PFSK-1 (cell line): ENCODE results near the gene N4BP3.

Experiments
- FOXP2 ChIP-seq: optimal IDR thresholded peaks from 2 replicates; pipeline ENCODE3; 2011; ENCODE audit warnings: borderline replicate concordance, control low read depth, inconsistent platforms; ENCODE audit not compliant: insufficient read depth; ENCODE audit errors: extremely low read length, extremely low read depth
- POLR2AphosphoS5 ChIP-seq: IDR thresholded peaks from 2 replicates; pipeline ENCODE4 v1.6.1; 2012; ENCODE audit warnings: low read depth, mild to moderate bottlenecking, control low read depth, low read length, moderate library complexity
- SIN3A ChIP-seq: IDR thresholded peaks from 2 replicates; pipeline ENCODE4 v1.6.1; 2012; ENCODE audit warnings: mild to moderate bottlenecking, low read length, moderate library complexity, borderline replicate concordance; ENCODE audit not compliant: insufficient read depth
- TAF1 ChIP-seq: IDR thresholded peaks from 2 replicates; pipeline ENCODE4 v1.6.1; 2012; ENCODE audit warnings: low read length, control low read depth, borderline replicate concordance; ENCODE audit not compliant: insufficient read depth
- TF ChIP-seq, protein P1 (sequence below), 2 experiments: IDR thresholded peaks; 2 replicates each; pipeline versions ENCODE4 v1.6.1 to v1.8.0; 2011 to 2012; ENCODE audit warnings: low read depth in 2 of 2, low read length in 2 of 2, control low read depth in 1 of 2, inconsistent platforms in 1 of 2, mild to moderate bottlenecking in 1 of 2, moderate library complexity in 1 of 2; ENCODE audit not compliant: insufficient read depth in 1 of 2

Gene N4BP3

DNA sequence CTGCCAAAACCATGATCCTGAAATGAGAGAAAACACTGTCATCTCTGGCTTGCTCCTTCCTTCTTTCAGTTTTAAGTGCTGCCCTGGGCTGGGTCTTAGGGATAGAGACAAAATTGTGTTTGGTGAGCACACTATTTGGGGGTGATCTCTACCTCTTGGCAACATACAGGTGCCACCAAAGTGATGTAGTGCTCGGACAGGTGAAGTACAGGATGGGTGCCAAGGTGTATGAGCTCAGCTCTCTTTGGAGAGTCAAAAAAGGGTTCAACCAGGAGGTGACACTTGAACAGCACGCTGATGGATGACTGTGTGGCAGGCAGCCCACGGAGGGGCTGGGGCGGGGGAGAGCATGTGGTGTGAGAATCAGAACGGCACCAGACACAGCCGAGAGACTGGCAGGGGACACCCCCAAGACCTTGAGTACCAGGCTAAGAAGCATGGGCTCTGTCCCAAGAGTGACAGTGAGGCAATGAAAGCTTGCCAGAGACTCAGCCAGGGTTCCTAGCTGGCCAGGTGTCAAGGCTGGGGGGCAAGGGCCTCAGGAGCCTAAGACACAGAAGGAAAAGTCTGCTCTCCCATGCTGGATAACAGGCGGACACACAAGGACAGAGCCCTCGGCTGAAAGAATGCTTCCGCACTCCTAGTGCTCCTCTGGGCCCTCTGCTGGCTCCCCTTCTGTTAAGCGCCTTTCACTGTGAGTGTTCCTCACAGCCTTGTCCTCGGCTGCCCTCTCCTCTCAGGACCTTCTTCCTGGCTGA is 37.8 kb downstream of the N4BP3 start:
- TF ChIP-seq SIN3A (no peak), TAF1 (no peak), POLR2AphosphoS5 (no peak)
- TF ChIP-seq, protein P1, sequence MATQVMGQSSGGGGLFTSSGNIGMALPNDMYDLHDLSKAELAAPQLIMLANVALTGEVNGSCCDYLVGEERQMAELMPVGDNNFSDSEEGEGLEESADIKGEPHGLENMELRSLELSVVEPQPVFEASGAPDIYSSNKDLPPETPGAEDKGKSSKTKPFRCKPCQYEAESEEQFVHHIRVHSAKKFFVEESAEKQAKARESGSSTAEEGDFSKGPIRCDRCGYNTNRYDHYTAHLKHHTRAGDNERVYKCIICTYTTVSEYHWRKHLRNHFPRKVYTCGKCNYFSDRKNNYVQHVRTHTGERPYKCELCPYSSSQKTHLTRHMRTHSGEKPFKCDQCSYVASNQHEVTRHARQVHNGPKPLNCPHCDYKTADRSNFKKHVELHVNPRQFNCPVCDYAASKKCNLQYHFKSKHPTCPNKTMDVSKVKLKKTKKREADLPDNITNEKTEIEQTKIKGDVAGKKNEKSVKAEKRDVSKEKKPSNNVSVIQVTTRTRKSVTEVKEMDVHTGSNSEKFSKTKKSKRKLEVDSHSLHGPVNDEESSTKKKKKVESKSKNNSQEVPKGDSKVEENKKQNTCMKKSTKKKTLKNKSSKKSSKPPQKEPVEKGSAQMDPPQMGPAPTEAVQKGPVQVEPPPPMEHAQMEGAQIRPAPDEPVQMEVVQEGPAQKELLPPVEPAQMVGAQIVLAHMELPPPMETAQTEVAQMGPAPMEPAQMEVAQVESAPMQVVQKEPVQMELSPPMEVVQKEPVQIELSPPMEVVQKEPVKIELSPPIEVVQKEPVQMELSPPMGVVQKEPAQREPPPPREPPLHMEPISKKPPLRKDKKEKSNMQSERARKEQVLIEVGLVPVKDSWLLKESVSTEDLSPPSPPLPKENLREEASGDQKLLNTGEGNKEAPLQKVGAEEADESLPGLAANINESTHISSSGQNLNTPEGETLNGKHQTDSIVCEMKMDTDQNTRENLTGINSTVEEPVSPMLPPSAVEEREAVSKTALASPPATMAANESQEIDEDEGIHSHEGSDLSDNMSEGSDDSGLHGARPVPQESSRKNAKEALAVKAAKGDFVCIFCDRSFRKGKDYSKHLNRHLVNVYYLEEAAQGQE (IDR thresholded peaks at IDR 0.05; ENCODE audit: insufficient read depth in 1 of 2, low read depth in 2 of 2, low read length in 2 of 2): no peak

DNA sequence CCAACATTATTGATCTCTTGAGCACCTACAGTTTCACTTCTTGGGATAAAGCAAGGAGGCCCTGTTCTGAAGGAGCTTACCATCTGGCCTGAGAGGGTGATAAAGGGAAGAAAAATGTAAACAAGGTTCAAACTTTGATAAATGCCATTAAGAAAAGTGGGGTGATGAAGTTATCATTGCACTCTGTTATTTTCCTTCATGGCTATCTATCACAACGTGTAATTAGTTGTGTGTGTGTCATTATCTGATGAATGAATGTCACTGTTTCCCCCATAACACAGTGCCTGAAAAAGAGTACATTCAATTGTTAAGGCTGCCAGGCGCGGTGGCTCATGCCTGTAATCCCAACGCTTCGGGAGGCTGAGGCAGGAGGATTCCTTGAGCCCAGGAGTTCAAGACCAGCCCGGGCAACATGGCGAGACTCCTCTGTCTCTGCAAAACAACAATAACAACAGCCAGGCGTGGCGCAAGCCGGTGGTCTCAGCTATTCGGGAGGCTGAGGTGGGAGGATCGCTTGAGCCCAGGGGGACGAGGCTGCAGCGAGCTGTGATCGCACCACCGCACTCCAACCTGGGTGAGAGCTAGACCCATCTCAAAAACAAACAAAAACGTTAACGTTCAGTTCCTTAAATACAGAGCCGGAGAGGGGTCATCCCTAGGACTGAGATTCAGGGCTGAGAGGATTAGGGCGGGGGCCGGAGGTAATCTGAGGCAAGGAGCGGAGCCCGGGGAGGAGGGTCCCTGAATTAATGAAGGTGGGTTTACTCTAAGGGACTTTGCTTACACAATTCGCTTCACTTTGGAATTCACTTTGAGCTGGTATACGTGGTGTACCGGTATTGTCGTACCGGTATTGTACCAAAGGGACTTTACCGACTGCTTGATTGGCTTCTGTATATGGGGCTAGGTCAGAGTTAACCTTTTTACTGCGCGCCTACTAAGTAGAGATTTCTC is 39.4 kb downstream of the N4BP3 start:
- TF ChIP-seq SIN3A (no peak), TAF1 (no peak), FOXP2 (no peak), POLR2AphosphoS5 (no peak)
- TF ChIP-seq, protein P1 (IDR thresholded peaks at IDR 0.05; ENCODE audit: insufficient read depth in 1 of 2, low read depth in 2 of 2, low read length in 2 of 2): no peak

DNA sequence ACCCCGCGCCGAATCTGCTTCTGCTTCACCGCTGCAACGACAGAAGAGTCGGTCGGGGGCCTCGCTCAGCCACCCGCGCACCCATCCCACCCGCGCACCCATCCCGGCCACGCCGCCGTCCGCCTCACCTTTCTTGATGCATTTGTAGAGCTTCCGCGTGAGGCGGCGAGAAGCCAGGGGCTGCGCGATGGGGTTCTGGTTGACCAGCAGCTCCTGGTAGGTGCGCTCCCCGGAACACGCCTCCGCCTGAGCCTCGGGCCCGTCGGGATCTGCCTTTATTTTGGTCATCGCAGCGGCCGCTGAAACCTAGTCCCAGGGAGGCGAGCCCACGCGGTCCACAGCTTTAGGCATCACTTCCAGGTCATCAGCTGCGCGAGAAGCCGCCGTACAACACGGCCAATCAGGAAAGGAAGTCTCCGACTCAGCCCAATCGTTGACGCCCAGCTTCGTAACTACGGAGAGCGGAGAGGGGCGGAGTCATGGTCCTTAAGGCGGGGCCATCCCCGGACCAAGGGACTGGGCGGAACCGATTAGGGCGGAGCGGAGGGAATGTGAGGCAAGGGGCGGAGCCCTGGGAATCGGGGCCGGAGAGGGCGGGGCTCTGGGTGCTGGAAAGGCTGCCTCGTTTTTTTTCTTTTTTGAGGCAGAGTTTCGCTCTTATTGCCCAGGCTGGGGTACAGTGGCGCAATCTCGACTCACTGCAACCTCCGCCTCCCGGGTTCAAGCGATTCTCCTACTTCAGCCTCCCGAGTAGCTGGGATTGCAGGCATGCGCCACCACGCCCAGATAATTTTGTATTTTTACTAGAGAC is 40.4 kb downstream of the N4BP3 start, which contains the start of gene NHP2:
Gene NHP2 (minus strand): TSS at position 356 of the 811 bp plus-strand sequence. CDS start 68 bp downstream, at position 288.
- TF ChIP-seq TAF1 (peak; percentile 55; the same call in 1 of the 2 replicates), POLR2AphosphoS5 (peak; percentile 71), SIN3A (no peak; the same call in 1 of the 2 replicates), FOXP2 (peak; percentile 81)
- TF ChIP-seq, protein P1 (IDR thresholded peaks at IDR 0.05; ENCODE audit: insufficient read depth in 1 of 2, low read depth in 2 of 2, low read length in 2 of 2): no peak

DNA sequence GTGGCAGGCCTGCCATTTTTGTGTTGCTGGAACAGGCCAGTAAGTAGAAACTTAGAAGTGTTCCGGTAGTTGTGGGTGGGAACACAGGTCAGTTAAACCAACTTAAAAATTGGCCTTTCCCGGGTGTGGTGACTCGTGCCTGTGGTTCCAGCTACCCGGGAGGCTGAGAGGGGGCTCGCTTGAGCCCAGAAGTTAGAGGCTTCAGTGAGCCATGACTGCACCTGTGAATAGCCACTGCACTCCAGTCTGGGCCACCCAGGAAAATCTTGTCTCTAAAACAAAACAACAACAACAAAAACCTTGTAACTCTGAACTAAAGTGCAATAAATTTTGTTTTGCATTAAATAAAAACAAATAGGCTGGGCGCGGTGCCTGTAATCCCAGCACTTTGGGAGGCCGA is 41.7 kb downstream of the N4BP3 start:
- no peak for TF ChIP-seq FOXP2
- no peak for TF ChIP-seq TAF1
- TF ChIP-seq, protein P1 (IDR thresholded peaks at IDR 0.05; ENCODE audit: insufficient read depth in 1 of 2, low read depth in 2 of 2, low read length in 2 of 2): no peak
- no peak for TF ChIP-seq SIN3A
- no peak for TF ChIP-seq POLR2AphosphoS5
